HepG2 (cell line): ENCODE data around the gene RNU2-63P. TPM values are rescaled to one million over a fixed set of nuclear protein-coding genes. Genes with fewer than 3 reads are reported as not detected.

ENCODE experiments used
- AGO1 ChIP-seq: fragments of 200-400 bp; formaldehyde crosslinking; IDR thresholded peaks from 2 replicates; pipeline ENCODE4 v1.6.1; 2017; ENCODE audit warnings: mild to moderate bottlenecking, low read depth, low read length, moderate library complexity; ENCODE audit not compliant: poor library complexity, severe bottlenecking
- AHR ChIP-seq: IDR thresholded peaks from 2 replicates; pipeline ENCODE4 v1.6.1; 2018; ENCODE audit warnings: missing genetic modification reagents, missing compliant biosample characterization
- DR1 ChIP-seq: sonication (generic); formaldehyde crosslinking; IDR thresholded peaks from 2 replicates; pipeline ENCODE4 v1.8.0; 2021; ENCODE audit warnings: mild to moderate bottlenecking, missing genetic modification reagents, inconsistent platforms
- HDAC2 ChIP-seq: sonication (generic); formaldehyde crosslinking; IDR thresholded peaks from 2 replicates; pipeline ENCODE4 v1.4.0; 2020; ENCODE audit warnings: missing genetic modification reagents
- MAF1 ChIP-seq: sonication (generic); formaldehyde crosslinking; IDR thresholded peaks from 2 replicates; pipeline ENCODE4 v1.5.0; 2020; ENCODE audit warnings: missing genetic modification reagents, borderline replicate concordance
- NR2C2 ChIP-seq: sonication (generic); formaldehyde crosslinking; IDR thresholded peaks from 2 replicates; pipeline ENCODE4 v1.4.0; 2020; ENCODE audit warnings: missing genetic modification reagents, mild to moderate bottlenecking, moderate library complexity, borderline replicate concordance
- PAX8 ChIP-seq: sonication (generic); formaldehyde crosslinking; IDR thresholded peaks from 2 replicates; pipeline ENCODE4 v1.8.0; 2022; ENCODE audit warnings: mild to moderate bottlenecking, missing genetic modification reagents, borderline replicate concordance
- RELA ChIP-seq: sonication (generic); formaldehyde crosslinking; IDR thresholded peaks from 2 replicates; pipeline ENCODE4 v1.4.0; 2020; ENCODE audit warnings: missing genetic modification reagents
- SIX4 ChIP-seq: sonication (generic); formaldehyde crosslinking; IDR thresholded peaks from 2 replicates; pipeline ENCODE4 v1.4.0; 2020; ENCODE audit warnings: missing genetic modification reagents
- SMARCE1 ChIP-seq: fragments of 450-650 bp; IDR thresholded peaks from 2 replicates; pipeline ENCODE4 v1.6.1; 2017; ENCODE audit warnings: borderline replicate concordance
- SMC3 ChIP-seq: IDR thresholded peaks from 2 replicates; pipeline ENCODE4 v1.6.1; 2011; ENCODE audit warnings: low read length, improper control_type of control experiment
- SMYD3 ChIP-seq: sonication (generic); formaldehyde crosslinking; IDR thresholded peaks from 2 replicates; pipeline ENCODE4 v1.8.1; 2023; ENCODE audit warnings: mild to moderate bottlenecking, missing genetic modification reagents
- SPEN ChIP-seq: sonication (generic); formaldehyde crosslinking; IDR thresholded peaks from 2 replicates; pipeline ENCODE4 v1.5.1; 2020; ENCODE audit warnings: low read depth, mild to moderate bottlenecking, missing genetic modification reagents
- SRSF9 ChIP-seq: fragments of 200-400 bp; formaldehyde crosslinking; IDR thresholded peaks from 2 replicates; pipeline ENCODE4 v1.6.1; 2018; ENCODE audit warnings: borderline replicate concordance, mild to moderate bottlenecking, low read depth, low read length; ENCODE audit not compliant: insufficient read depth, poor library complexity, severe bottlenecking
- TBX3 ChIP-seq: fragments of 450-650 bp; IDR thresholded peaks from 2 replicates; pipeline ENCODE4 v1.6.1; 2017; ENCODE audit warnings: antibody characterized with exemption, mild to moderate bottlenecking, inconsistent platforms, borderline replicate concordance
- ZBTB33 ChIP-seq: sonication (generic); formaldehyde crosslinking; IDR thresholded peaks from 2 replicates; pipeline ENCODE4 v1.4.0; 2020; ENCODE audit warnings: missing genetic modification reagents
- ZFY ChIP-seq: sonication (generic); formaldehyde crosslinking; IDR thresholded peaks from 2 replicates; pipeline ENCODE4 v1.4.0; 2020; ENCODE audit warnings: missing genetic modification reagents
- ZNF160 ChIP-seq: sonication (generic); formaldehyde crosslinking; IDR thresholded peaks from 2 replicates; pipeline ENCODE4 v1.8.0; 2022; ENCODE audit warnings: mild to moderate bottlenecking, inconsistent platforms, missing genetic modification reagents
- ZNF317 ChIP-seq: sonication (generic); formaldehyde crosslinking; IDR thresholded peaks from 2 replicates; pipeline ENCODE4 v1.5.0; 2020; ENCODE audit warnings: mild to moderate bottlenecking, missing genetic modification reagents
- ZNF335 ChIP-seq: sonication (generic); formaldehyde crosslinking; IDR thresholded peaks from 2 replicates; pipeline ENCODE4 v1.4.0; 2020; ENCODE audit warnings: missing genetic modification reagents
- ZNF383 ChIP-seq: sonication (generic); formaldehyde crosslinking; IDR thresholded peaks from 2 replicates; pipeline ENCODE4 v1.4.0; 2020; ENCODE audit warnings: missing genetic modification reagents, mild to moderate bottlenecking, borderline replicate concordance
- ZNF414 ChIP-seq: sonication (generic); formaldehyde crosslinking; IDR thresholded peaks from 2 replicates; pipeline ENCODE4 v1.5.0; 2020; ENCODE audit warnings: missing genetic modification reagents
- ZNF589 ChIP-seq: sonication (generic); formaldehyde crosslinking; conservative IDR thresholded peaks from 2 replicates; pipeline ENCODE4 v1.8.0; 2022; ENCODE audit warnings: mild to moderate bottlenecking, moderate library complexity, missing genetic modification reagents
- polyA plus RNA-seq, 8 experiments: library from polyadenylated mRNA; depleted of rRNA in 3 of 8; stranded (reverse) in 7 of 8; unstranded in 1 of 8; fragments of >200 nt; fragmentation: Illumina TruSeq in 4 of 8; extraction: Trizol in 4 of 8; gene quantifications; 2 replicates each; pipeline versions ENCODE4 v1.2.1 to v1.2.3, GENCODE V29; 2011 to 2016; ENCODE audit warnings: low read depth in 4 of 8, missing spikeins in 1 of 8, mixed read lengths in 1 of 8; ENCODE audit not compliant: insufficient read depth in 1 of 8
- total RNA-seq, 5 experiments: library from RNA; depleted of rRNA; stranded (reverse); fragments of >200 nt; fragmentation: Illumina TruSeq; extraction: Trizol; gene quantifications; 2 replicates each; pipeline ENCODE4 v1.2.3, GENCODE V29; 2016; ENCODE audit warnings: low read depth in 1 of 5
- TF ChIP-seq, protein P1 (sequence below): sonication (generic); formaldehyde crosslinking; IDR thresholded peaks from 2 replicates; pipeline ENCODE4 v1.5.0; 2020; ENCODE audit warnings: missing genetic modification reagents
- TF ChIP-seq, protein P2 (sequence below): sonication (generic); formaldehyde crosslinking; IDR thresholded peaks from 2 replicates; pipeline ENCODE4 v1.8.1; 2023; ENCODE audit warnings: mild to moderate bottlenecking, missing genetic modification reagents

Gene RNU2-63P
- total and polyA plus RNA-seq, 2 of the 13 experiments (the other 11 are each of a cell fraction or from before 2014, with no cell fraction given): 6.8 TPM; not detected in 1

- TF ChIP-seq ZNF317 (CRISPR knock-in tag) (no peak; the same call in 1 of the 2 replicates), SMYD3 (CRISPR knock-in tag) (peak; percentile 68; the same call in 1 of the 2 replicates), ZNF160 (no peak), NR2C2 (CRISPR knock-in tag) (peak; percentile 35; the same call in 1 of the 2 replicates), SRSF9 (no peak), SIX4 (CRISPR knock-in tag) (no peak), ZNF414 (CRISPR knock-in tag) (no peak), ZNF335 (CRISPR knock-in tag) (peak; percentile 94), SMARCE1 (no peak), TBX3 (0 out of 2 replicates have a peak, but pooled peaks have one; percentile 14), ZFY (CRISPR knock-in tag) (peak; percentile 96), ZNF589 (CRISPR knock-in tag) (no peak), PAX8 (CRISPR knock-in tag) (0 out of 2 replicates have a peak, but pooled peaks have one; percentile 12), HDAC2 (CRISPR knock-in tag) (no peak; the same call in 1 of the 2 replicates), AGO1 (no peak), RELA (CRISPR knock-in tag) (0 out of 2 replicates have a peak, but pooled peaks have one; percentile 46), DR1 (CRISPR knock-in tag) (peak; percentile 95), ZBTB33 (CRISPR knock-in tag) (no peak), AHR (CRISPR knock-in tag) (peak; percentile 50; the same call in 1 of the 2 replicates), SMC3 (no peak), SPEN (peak; percentile 89), ZNF383 (no peak), MAF1 (CRISPR knock-in tag) (no peak)
- TF ChIP-seq, protein P1, sequence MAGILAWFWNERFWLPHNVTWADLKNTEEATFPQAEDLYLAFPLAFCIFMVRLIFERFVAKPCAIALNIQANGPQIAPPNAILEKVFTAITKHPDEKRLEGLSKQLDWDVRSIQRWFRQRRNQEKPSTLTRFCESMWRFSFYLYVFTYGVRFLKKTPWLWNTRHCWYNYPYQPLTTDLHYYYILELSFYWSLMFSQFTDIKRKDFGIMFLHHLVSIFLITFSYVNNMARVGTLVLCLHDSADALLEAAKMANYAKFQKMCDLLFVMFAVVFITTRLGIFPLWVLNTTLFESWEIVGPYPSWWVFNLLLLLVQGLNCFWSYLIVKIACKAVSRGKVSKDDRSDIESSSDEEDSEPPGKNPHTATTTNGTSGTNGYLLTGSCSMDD (CRISPR knock-in tag): no peak; the same call in 1 of the 2 replicates
- TF ChIP-seq, protein P2, sequence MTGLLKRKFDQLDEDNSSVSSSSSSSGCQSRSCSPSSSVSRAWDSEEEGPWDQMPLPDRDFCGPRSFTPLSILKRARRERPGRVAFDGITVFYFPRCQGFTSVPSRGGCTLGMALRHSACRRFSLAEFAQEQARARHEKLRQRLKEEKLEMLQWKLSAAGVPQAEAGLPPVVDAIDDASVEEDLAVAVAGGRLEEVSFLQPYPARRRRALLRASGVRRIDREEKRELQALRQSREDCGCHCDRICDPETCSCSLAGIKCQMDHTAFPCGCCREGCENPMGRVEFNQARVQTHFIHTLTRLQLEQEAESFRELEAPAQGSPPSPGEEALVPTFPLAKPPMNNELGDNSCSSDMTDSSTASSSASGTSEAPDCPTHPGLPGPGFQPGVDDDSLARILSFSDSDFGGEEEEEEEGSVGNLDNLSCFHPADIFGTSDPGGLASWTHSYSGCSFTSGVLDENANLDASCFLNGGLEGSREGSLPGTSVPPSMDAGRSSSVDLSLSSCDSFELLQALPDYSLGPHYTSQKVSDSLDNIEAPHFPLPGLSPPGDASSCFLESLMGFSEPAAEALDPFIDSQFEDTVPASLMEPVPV: peak; percentile 37; the same call in 1 of the 2 replicates
These were observed 39.2 kb upstream of the RNU2-63P start, which contains the start of gene KRCC1 (continued) for GRCh38 chr2:88055371-88056128.
